Measurements from ENCODE around the gene CORO1C.
"Not testable (repeated sequence)": the region's sequence is repeated elsewhere in the genome, so short reads cannot be mapped to it uniquely, and the experiment has no call there.

CORO1C gene

DNA sequence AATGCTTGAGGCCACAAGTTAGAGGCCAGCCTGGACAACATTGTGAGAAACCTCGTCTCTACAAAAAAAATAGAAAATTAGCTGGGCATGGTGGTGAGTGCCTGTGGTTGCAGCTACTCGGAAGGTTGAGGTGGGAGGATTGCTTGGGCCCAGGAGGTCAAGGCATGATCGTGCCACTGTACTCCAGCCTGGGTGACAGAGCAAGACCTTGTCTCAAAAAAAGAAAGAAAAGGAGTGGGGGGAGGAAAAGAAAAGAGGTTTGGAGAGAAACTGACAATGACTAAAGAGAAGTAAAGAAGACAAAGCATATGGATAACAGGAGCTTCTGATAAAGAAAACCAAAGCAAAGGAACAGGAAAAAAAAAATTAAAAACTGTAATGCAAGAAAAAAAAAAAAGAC is 60.2 kb downstream of the CORO1C start:
- no peak for DNase-seq

DNA sequence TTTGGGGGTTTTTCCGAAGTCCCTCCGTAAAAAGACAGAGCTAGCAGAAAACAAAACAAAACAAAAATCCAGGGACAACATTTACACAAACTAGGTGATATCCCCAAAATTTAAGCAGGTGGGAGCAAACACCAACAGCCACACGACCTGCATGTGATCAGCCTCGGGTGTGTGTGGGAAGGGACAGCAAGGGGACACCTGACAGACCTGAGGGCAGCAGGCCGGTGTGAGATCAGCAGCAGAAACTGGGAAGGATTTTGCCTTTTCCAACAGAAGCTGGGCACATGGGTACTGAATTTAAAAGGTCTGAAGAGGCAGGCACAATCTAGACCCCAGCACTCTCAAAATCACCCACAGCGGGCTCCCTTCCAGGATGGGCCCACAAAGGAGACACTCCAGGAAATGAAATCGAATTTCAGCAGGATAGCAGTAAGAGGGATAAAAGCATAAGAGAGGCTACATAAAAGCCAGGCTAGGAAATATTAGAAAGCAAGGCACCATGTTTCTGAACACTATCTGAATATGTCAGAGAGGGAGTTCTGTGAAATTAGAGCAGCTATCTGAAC is 61.2 kb downstream of the CORO1C start:
- DNase-seq: no peak

DNA sequence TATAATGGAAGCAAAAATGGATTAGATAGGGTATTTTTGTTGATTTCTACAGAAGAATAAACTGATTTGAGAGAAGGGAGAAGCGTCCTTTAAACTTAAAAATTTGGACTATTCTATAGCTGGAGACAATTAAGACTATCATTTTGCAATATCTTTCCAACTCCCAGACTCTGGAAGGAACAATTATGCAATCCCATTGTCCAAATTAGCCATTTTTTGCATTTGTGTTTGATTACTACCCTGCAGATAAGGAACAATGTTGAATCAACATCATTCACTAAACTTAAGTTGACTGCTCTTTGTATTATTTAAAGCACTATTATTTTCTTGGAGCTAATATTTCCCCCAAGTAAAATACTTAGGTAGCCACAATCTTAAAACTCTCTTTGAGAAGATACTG is 62.8 kb downstream of the CORO1C start:
- DNase-seq: no peak

DNA sequence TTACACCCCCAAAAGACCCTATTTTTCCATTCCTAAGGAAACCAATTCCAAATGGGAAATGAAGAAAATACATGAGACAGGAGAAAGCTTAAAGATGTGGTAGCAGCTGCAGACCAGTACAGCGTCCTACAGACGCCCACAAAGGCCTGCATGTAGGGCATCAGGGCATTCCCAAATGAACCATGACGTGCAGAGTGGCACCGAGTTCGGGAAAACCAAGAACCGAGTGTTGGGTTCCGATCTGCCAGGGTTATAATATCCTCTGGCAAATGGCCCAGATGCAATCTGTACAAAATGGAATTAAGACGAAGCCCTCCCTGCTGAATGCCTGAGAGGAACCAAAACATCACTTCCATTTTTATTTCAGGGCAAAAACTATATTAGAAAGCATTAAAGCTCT is 63.3 kb downstream of the CORO1C start:
- DNase-seq: no peak

DNA sequence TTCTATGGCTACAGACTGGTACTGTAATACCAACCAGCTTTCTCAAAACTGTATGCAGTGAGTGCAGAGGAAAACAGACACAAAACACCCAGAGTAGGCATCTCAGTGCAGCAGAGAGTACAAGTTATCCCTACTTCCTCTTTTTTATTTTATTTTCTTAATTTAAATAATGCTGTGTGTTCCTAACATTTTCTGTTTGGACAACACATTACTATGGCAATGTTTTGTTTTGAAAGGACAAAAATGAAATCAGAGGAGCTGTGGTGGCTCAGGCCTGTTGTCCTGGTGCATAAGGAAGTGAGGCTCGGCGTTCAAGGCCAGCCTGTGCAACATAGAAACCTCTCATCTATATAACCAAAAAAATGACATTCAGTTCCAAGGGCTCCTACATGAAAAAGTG is 64.0 kb downstream of the CORO1C start:
- no peak for DNase-seq

DNA sequence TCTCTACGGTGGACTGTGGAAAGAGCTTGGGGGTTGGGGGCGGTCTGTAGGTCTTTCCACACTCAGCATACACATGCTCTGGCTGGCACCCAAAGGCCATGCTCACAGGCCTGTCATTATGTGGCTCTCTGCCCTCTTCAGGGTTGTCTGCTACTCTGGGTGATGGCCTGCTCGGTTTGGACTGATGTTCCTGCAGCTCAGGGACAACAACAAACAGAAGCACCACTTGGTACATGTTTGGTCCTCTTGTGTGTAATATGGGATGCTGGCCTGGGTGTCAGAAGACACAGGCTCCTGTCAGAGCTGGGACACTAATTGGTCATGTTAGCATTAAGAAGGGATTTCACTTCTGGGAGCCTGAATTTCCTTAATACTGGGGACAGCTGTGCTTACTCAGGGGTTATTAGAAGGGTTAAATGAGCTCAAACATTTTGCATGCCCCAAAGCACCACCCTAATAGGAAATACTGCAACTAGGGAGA is 64.9 kb downstream of the CORO1C start:
- DNase-seq: no peak

DNA sequence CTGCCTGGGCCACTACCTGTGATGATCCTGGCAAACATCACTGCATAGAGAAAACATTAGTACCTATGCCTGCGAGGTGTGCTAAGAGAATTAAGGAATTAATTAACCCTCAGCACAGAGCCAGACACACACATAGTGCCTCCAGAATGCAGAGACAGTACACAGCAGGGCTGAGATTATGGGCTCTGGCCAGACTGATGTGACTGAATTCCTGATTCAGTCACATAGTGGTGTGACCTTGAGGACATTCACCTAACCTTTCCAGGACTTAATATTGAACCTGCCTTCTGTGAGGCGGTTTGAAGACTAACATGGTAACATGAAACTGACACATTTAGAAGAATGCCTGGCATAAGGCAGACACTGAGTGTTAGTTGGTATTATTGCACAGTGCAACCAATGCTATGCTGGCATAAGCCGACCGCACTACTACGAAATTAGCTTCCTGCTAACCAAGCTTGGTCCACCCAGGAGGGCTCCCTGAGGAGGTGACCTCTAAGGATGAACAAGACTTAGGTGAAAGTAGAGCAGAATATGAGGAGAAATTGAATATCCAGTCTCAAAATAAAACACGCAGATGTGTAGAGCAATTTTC is 65.6 kb downstream of the CORO1C start:
- peak; percentile 6 for DNase-seq

DNA sequence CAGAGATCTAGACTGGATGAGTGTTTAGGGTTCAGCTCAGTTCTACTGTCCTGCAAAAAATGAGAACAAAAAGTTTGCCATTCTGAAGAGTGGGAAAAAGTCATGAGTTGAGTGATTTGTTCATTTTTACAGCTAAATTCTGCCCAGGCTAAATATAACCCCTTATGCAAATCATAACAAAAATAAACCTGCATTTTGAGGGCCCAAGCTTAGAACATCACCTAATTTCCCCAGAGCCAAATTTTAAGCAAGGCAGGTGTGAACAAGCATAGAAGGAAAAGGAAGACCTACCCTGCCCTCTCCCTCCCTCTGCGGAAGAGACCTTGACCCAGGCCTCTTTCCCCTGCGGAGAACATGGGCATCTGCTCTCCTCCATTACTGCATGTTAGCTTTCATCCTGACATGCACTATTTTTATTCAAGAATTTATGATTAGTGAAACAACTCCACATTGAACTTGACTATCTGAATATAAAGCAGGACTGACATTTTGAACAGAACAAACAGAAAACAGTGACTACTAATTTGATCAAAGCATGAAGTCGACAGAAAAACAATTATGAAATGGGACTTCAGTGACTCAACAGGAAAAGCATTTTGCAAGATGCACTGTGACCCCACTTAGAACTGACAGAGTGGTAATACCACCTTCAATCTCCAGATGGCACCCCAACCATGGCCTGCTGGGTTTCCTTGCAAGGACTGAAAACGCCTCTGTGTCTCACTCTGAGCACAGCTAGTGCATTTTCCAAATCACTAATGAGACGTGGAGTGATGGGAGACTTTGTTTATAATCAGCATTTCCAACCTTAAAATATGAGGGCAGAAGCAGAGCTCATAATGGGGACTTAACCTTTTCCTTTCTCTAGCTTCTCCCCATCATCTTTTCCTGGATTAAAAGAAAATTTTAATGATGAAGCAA is 66.7 kb downstream of the CORO1C start:
- DNase-seq: peak; percentile 79

DNA sequence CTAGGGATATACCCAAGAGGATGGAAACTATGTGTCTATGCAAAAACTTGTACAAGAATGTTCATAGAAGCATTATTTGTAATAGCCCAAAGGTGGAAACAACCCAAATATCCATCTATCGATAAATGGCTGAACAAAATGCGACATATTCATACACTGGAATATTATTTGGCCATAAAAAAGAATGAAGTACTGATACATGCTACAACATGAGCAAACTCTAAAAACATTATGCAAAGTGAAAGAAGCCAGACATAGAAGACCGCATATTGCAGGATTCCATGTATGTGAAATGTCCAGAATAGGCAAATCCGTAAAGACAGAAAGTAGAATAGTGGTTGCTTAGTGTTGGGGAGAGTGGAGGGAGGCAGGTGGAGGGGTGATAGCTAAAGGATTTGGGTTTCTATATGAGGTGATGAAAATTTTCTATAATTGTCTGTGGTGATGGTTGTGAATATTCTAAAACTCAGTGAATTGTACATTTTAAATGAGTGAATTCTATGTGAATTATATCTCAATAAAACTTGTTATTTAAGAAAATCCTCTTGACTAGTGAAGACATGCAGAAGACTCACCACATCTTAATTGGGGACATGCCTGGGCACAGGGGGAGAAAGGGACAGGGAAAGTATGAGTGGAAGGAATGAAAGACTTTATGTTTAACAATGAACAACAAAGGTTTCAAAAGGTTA is 67.8 kb downstream of the CORO1C start:
- no peak for DNase-seq

DNA sequence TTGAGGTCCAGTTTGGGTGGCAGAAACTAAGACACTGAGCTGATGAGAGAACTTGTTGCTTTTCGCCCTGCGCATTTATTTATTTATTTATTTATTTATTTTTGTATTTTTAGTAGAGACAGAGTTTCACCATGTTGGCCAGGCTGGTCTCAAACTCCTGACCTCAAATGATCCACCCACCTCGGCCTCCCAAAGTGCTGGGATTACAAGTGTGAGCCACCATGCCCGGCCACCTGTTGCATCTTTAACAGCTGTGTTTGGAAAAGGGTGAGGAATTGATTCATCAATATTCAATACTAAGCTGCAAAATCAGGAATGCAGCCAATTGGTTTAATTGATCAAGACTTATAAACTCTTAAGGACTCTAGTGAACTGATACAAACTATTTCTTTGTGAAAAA is 73.2 kb downstream of the CORO1C start:
- DNase-seq: not testable (repeated sequence)

DNA sequence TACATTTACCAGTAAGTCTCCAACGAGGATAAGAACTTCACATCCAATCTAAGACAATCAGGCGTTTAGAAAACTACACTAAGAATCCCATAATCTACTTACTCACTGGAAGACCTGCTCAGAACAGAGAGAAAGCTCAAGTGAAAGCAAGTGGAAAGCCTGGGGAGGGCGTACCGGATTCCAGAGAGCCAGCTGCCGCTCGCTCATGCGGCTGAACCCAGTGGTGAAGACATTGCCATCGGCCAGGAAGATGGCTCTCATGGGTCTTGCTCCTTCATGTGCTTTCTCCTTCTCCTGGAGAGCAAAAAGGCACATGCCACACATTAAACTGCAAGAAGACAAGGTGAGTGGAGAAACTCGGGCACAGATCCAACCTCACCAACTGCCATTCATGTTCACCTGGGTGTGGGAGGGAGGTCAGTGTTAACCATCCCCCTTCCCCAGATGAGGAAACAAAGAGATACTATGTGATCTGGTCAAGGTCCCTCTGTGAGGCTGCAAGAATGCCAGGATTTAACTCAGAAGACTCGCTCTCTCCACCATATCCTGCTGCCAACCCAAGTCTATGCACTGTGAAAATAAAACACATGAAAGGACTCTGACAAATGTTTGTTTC is 74.1 kb downstream of the CORO1C start:
- DNase-seq: no peak

DNA sequence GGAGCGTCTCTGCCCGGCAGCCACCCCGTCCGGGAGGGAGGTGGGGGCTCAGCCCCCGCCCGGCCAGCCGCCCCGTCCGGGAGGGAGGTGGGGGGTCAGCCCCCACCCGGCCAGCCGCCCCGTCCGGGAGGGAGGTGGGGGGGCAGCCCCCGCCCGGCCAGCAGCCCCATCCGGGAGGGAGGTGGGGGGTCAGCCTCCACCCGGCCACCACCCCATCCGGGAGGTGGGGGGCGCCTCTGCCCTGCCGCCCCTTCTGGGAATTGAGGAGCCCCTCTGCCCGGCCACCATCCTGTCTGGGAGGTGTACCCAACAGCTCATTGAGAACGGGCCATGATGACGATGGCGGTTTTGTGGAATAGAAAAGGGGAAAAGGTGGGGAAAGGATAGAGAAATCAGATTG is 75.1 kb downstream of the CORO1C start:
- not testable (repeated sequence) for DNase-seq

DNA sequence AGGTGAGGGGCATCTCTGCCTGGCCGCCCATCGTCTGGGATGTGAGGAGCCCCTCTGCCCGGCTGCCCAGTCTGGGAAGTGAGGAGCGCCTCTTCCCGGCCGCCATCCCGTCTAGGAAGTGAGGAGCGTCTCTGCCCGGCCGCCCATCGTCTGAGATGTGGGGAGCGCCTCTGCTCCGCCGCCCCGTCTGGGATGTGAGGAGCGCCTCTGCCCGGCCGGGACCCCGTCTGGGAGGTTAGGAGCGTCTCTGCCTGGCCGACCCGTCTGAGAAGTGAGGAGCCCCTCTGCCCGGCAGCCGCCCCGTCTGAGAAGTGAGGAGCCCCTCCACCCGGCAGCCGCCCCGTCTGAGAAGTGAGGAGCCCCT is 75.5 kb downstream of the CORO1C start:
- DNase-seq: not testable (repeated sequence)

DNA sequence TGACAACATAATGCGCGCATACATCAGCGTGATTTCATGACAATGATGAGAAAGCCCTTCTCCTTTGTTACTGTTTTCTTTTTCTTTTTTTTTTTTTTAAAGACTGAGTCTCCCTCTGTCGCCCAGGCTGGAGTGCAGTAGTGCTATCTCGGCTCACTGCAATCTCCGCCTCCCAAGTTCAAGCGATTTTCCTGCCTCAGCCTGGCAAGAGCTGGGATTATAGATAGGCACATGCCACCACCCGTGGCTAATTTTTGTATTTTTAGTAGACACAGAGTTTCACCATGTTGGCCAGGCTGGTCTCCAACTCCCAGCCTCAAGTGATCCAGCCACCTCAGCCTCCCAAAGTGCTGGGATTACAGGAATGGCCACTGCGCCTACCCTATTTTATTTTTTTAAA is 76.7 kb downstream of the CORO1C start:
- not testable (repeated sequence) for DNase-seq

DNA sequence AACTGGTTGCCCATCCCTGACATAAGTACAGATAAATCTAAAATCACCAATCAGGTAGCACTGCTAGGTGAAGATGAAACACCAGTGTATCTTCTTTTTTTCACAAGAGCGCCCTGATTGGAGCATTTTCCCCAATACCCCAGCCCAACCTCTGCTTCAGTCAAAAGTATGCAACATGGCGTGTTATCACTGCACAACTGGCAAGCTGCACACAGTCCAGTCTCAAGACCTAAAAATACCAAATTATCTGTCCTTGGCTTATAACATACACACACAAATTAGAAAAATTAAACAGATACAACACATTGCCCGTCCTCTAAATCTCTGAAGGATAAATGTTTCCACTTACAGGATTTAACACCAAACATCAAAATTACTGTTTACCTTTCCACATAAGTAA is 77.4 kb downstream of the CORO1C start:
- no peak for DNase-seq

DNA sequence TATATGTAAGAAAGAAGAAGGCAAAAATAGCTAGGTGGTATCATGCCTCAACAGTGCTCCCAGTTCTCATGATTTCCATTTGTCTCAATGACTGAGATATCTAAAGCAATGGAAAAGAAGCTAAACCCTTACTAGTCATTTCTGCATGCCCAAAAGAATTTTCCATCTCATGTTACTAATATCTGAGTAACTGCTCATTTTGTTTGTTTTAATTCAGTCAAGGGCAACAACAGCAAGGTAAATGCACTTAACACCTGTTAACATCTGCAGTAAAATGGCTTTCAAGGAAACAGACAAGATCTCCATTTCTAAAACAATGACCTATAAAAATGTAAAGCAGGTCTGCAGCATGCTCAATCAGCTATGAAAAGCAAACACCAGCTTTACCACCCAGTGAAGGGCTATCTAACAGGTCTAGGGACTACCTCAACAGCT is 78.2 kb downstream of the CORO1C start:
- DNase-seq: no peak

DNA sequence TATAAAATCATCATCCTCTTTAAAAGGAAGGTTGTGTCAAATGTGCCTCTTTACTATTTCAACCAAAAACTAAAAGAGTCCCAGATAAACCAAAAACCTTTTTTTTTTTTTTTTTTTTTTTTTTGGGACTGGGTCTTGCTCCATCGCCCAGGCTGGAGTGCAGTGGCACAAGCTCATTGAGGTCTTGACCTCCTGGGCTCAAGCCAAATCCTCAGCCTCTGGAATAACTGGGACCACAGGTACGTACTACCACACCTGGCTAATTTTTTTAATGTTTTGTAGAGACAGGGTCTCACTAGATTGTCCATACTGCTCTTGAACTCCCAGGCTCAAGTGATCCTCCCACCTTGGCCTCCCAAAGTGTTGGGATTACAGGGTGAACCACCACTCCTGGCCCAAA is 81.2 kb downstream of the CORO1C start:
- no peak for DNase-seq

DNA sequence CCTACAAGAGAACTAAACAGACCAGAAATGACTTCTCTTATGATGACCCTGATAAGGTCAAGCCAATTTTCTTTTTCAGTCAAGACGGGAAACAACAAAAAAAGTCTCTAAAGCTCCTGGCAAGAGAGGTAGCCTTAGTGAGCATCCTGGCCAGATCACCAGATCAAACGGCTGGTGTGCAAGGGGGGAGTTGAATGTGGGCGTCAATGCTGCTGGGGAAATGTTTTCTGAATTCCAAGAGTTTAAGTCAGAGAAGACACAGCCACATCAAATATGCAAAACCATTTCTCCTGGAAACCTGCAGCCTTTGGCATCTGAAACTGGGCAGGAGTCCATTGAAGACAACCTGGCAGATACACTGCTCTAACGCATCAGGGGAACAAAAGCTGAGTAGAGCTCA is 81.6 kb downstream of the CORO1C start:
- DNase-seq: no peak

DNA sequence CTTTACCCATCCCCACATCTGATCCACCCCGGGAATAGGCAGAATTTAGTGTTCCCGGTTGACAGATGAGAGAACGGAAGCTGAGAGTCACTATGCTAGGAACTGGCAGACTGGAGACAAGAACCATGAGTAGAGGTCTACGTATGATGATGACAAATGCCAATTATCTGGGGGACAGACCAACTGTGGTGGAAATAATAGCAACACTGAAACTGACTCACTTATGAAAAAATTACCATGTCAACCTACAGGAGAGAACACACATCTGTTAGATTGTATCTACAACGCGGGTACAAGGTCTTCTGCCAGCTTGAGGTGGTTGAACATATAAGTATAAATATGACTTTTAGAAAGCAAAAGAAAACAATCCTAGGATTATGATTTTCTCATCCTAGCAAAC is 82.2 kb downstream of the CORO1C start:
- no peak for DNase-seq

DNA sequence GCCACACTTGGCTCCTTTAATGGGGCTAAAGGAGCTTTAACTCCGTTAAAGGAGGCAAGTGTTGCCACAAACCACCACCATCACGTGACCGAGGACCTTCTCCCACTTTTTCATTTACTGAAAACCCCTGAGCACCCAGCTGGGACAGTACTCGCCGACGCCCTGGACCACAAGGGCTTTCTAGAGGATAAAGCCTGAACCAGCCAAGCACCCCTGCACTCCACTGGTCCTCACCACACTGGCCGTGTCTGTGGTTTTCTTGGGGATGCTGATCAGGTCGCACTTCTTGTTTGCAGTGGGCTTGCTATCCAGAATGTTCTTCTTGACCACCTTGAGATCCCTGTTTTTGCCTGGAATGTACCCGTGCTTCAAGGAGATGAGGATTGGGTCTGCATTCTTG is 82.9 kb downstream of the CORO1C start:
- DNase-seq: no peak

DNA sequence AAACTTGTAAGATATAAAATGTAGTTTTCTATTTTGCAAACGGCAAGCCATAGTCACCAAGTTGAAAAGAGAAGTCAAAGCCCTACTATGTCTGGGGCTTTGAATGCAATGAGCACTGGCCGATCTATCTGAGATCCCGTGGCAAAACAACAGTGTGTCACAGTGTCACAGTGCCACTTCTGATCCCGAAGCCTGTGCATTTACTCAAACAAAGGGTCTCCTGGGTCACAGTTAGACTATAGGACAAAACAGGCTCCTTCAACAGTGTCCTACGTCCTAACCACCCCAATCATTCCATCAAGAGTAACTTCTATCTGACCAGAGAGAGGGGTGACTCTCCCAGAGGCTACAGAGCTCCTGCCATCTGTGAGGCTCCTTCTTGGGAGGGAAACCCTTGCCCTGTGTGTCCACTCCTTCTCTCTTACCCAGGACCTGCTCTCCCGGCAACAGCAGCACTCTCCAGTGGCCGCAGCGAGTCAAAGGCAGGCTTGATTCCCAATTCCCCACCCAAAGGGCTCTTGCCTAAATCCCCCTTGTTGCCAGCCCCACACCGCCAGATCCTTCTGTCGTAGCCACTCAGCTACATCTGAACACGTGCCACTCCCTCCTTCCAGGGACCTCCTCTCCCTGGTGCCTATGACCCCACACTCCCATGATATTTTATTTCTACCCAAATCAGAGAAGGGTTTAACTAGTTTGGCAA is 83.6 kb downstream of the CORO1C start:
- no peak for DNase-seq

Measured in NCI-H1694 treated with DMSO at 0.1 percent for 48 hours (cell line).